Panc1 (cell line): ENCODE measurements around the gene ZC3H7B. TPM values are rescaled to one million over a fixed set of nuclear protein-coding genes. Genes with fewer than 3 reads are reported as not detected.

Source experiments
- ATAC-seq: fragments of 200-7000 bp; cut with Tn5 transposase; 2 replicates; pipeline ENCODE4 v1.9.1; 2020; ENCODE audit warnings: mild to moderate bottlenecking, moderate library complexity
- BruUV-seq: library from RNA; stranded (reverse); fragments of 400-500 nt; replicated peaks from 2 replicates; lab custom pipeline; 2021; lab: Mats Ljungman, UMichigan
- CTCF ChIA-PET: fragments of 300-600 bp; sonication (Branson Sonifier 250); formaldehyde crosslinking; loops from one replicate; lab custom pipeline; 2022; ENCODE audit warnings: antibody characterized with exemption; lab: Charles Lee
- POLR2A ChIA-PET: fragments of 300-600 bp; sonication (Branson Sonifier 250); formaldehyde crosslinking; loops from one replicate; lab custom pipeline; 2022; ENCODE audit warnings: antibody characterized with exemption; lab: Charles Lee
- DNase-seq: peaks from one replicate; pipeline ENCODE4 v3.0.0-alpha.2; 2010; ENCODE audit warnings: low read depth, low spot score
- H3K27ac ChIP-seq: 2 replicates; pipeline ENCODE4 v1.5.1; 2011; ENCODE audit warnings: mild to moderate bottlenecking, low read length, inconsistent platforms
- H3K27me3 ChIP-seq: fragments of 200-500 bp; sonication (Bioruptor generic); 2 replicates; pipeline ENCODE4 v1.6.0; 2014; ENCODE audit warnings: low read length, inconsistent platforms; ENCODE audit not compliant: control insufficient read depth, insufficient read depth
- H3K36me3 ChIP-seq: fragments of 200-500 bp; sonication (Bioruptor generic); 2 replicates; pipeline ENCODE4 v1.5.1; 2014; ENCODE audit warnings: inconsistent platforms, mild to moderate bottlenecking, low read length, moderate library complexity; ENCODE audit not compliant: control insufficient read depth, insufficient read depth
- H3K4me1 ChIP-seq: 2 replicates; pipeline ENCODE4 v1.5.1; 2011; ENCODE audit warnings: inconsistent platforms, mild to moderate bottlenecking, low read length, moderate library complexity; ENCODE audit not compliant: control insufficient read depth, insufficient read depth
- H3K4me3 ChIP-seq, 2 experiments: 2 replicates each; pipeline ENCODE4 v1.5.1; 2011 to 2012; ENCODE audit warnings: low read depth in 2 of 2, low read length in 2 of 2, mild to moderate bottlenecking in 2 of 2, inconsistent platforms in 1 of 2, moderate library complexity in 1 of 2
- H3K9me3 ChIP-seq: fragments of 200-500 bp; sonication (Bioruptor generic); 2 replicates; pipeline ENCODE4 v1.5.1; 2014; ENCODE audit warnings: low read depth, mild to moderate bottlenecking, inconsistent platforms, low read length, moderate library complexity; ENCODE audit not compliant: control insufficient read depth, insufficient read depth
- POLR2AphosphoS5 ChIP-seq: IDR thresholded peaks from 2 replicates; pipeline ENCODE4 v1.6.1; 2012; ENCODE audit warnings: mild to moderate bottlenecking, low read depth, low read length, moderate library complexity
- SIN3A ChIP-seq: IDR thresholded peaks from 2 replicates; pipeline ENCODE4 v1.6.1; 2012; ENCODE audit warnings: low read depth, mild to moderate bottlenecking, low read length, moderate library complexity, borderline replicate concordance; ENCODE audit not compliant: insufficient read depth
- TCF7L2 ChIP-seq: IDR thresholded peaks from 2 replicates; pipeline ENCODE4 v1.6.1; 2011; ENCODE audit warnings: mild to moderate bottlenecking, low read depth, low read length, inconsistent platforms
- in situ Hi-C: cut with HindIII; loops from 2 replicates; pipeline ENCODE4 v1.10.0; 2016; ENCODE audit warnings: low sequenced_read_pairs, low pct_unique_long_range_greater_than_20kb
- intact Hi-C: fragments of 100-400 bp; cut with micrococcal nuclease; formaldehyde crosslinking; loops from one replicate; pipeline ENCODE4 v1.10.0; 2022; ENCODE audit not compliant: unreplicated experiment
- total RNA-seq: library from RNA; stranded (reverse); gene quantifications from one replicate; pipeline ENCODE4 v1.2.1, GENCODE V29; 2021; ENCODE audit not compliant: unreplicated experiment
- TF ChIP-seq, protein P1 (sequence below), 2 experiments: IDR thresholded peaks; 2 replicates each; pipeline ENCODE4 v1.6.1; 2011 to 2012; ENCODE audit warnings: low read depth in 2 of 2, control low read depth in 1 of 2, low read length in 1 of 2, mild to moderate bottlenecking in 1 of 2, moderate library complexity in 1 of 2; ENCODE audit not compliant: insufficient read depth in 1 of 2
- TF ChIP-seq, protein P2 (sequence below): fragments of 450-650 bp; IDR thresholded peaks from 2 replicates; pipeline ENCODE4 v1.5.1; 2017; ENCODE audit warnings: mild to moderate bottlenecking

ZC3H7B gene
- total RNA-seq, 1 experiment from 2014 or later = 62.0 TPM

DNA sequence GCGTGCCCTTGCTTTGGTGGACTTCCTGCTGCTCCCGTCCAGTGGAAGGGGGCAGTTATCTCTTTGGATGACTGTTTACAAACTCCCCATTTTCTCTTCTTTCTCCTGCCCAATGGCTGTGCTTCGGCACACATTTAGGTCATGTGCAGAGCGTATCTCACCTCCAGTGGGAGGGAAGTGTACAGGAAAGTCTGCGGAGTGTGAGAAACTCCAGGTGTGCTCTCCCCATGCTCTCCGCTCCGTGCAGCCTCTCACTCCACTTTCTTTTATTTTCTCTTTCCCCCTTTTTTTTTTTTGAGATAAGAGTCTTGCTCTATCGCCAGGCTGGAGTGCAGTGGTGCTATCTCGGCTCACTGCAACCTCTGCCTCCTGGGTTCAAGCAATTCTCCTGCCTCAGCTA is 68.5 kb downstream of the ZC3H7B start:
- H3K4me3 ChIP-seq = no peak overlapping the region
- no peak for TF ChIP-seq TCF7L2
- TF ChIP-seq POLR2AphosphoS5 = no peak
- TF ChIP-seq, protein P1, sequence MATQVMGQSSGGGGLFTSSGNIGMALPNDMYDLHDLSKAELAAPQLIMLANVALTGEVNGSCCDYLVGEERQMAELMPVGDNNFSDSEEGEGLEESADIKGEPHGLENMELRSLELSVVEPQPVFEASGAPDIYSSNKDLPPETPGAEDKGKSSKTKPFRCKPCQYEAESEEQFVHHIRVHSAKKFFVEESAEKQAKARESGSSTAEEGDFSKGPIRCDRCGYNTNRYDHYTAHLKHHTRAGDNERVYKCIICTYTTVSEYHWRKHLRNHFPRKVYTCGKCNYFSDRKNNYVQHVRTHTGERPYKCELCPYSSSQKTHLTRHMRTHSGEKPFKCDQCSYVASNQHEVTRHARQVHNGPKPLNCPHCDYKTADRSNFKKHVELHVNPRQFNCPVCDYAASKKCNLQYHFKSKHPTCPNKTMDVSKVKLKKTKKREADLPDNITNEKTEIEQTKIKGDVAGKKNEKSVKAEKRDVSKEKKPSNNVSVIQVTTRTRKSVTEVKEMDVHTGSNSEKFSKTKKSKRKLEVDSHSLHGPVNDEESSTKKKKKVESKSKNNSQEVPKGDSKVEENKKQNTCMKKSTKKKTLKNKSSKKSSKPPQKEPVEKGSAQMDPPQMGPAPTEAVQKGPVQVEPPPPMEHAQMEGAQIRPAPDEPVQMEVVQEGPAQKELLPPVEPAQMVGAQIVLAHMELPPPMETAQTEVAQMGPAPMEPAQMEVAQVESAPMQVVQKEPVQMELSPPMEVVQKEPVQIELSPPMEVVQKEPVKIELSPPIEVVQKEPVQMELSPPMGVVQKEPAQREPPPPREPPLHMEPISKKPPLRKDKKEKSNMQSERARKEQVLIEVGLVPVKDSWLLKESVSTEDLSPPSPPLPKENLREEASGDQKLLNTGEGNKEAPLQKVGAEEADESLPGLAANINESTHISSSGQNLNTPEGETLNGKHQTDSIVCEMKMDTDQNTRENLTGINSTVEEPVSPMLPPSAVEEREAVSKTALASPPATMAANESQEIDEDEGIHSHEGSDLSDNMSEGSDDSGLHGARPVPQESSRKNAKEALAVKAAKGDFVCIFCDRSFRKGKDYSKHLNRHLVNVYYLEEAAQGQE (IDR thresholded peaks at IDR 0.05; ENCODE audit: insufficient read depth in 1 of 2, low read depth in 2 of 2, low read length in 1 of 2) = no peak
- TF ChIP-seq SIN3A = no peak
- TF ChIP-seq, protein P2, sequence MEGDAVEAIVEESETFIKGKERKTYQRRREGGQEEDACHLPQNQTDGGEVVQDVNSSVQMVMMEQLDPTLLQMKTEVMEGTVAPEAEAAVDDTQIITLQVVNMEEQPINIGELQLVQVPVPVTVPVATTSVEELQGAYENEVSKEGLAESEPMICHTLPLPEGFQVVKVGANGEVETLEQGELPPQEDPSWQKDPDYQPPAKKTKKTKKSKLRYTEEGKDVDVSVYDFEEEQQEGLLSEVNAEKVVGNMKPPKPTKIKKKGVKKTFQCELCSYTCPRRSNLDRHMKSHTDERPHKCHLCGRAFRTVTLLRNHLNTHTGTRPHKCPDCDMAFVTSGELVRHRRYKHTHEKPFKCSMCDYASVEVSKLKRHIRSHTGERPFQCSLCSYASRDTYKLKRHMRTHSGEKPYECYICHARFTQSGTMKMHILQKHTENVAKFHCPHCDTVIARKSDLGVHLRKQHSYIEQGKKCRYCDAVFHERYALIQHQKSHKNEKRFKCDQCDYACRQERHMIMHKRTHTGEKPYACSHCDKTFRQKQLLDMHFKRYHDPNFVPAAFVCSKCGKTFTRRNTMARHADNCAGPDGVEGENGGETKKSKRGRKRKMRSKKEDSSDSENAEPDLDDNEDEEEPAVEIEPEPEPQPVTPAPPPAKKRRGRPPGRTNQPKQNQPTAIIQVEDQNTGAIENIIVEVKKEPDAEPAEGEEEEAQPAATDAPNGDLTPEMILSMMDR = no peak
- ChIA-PET CTCF (interaction anchor here (0.7 kb wide), 1 partner anchor 32 kb away, joined by 7 read pairs; no protein-coding TSS in a partner anchor), POLR2A (no interaction called here)
- H3K4me1 ChIP-seq = peaks cover 14% of the 10 kb centered on the region
- intact Hi-C loops (no loop called here), in situ Hi-C loops (no loop called here)
- no TSS peak for BruUV-seq
- H3K27me3 ChIP-seq = no peaks in the 10 kb centered on the region
- no peaks in the 10 kb centered on the region for H3K36me3 ChIP-seq
- no peak for ATAC-seq
- no peak for DNase-seq
- no peaks in the 10 kb centered on the region for H3K9me3 ChIP-seq
- no peak overlapping the region for H3K27ac ChIP-seq

DNA sequence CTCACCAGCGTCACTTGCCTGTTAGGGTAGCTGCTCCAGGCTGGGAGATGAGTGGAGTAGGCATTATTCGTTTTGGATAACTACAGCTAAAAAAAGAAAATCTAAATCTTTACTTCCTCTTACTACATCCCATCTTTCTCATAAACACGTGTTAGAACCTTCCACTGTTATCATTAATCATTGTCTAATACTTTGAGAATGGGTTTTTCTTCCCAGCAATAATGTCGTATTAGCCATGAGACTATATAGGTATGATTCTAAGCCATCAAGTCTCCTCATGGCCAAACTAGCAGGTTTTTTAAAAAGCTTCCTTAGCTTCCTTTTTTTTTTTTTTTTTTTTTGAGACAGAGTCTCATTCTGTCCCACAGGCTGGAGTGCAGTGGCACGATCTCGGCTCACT is 76.5 kb downstream of the ZC3H7B start:
- in situ Hi-C loops (no loop called here), intact Hi-C loops (no loop called here)
- Histone ChIP-seq H3K27ac (no peak overlapping the region), H3K27me3 (no peaks in the 10 kb centered on the region), H3K9me3 (no peaks in the 10 kb centered on the region), H3K4me1 (peaks cover 10% of the 10 kb centered on the region), H3K36me3 (no peaks in the 10 kb centered on the region), H3K4me3 (no peak overlapping the region)
- ATAC-seq (no peak), DNase-seq (no peak)
- CTCF ChIA-PET = no interaction called here
- POLR2A ChIA-PET = interaction anchor here (0.5 kb wide), 1 partner anchor 71 kb away, joined by 9 read pairs; no protein-coding TSS in a partner anchor
- BruUV-seq = no TSS peak
- no peak for TF ChIP-seq POLR2AphosphoS5
- TF ChIP-seq SIN3A = no peak
- TF ChIP-seq TCF7L2 = no peak
- TF ChIP-seq, protein P2 = no peak
- TF ChIP-seq, protein P1 (IDR thresholded peaks at IDR 0.05; ENCODE audit: insufficient read depth in 1 of 2, low read depth in 2 of 2, low read length in 1 of 2) = no peak
